ENCODE measurements around the gene ZNF280D.

ZNF280D gene

GRCh38 chr15:56725386-56725785, 7.9 kb downstream of the ZNF280D start:
- no peak for TF ChIP-seq CTCF (IDR thresholded peaks at IDR 0.05; ENCODE audit: low read depth, low read length)
- H3K4me3 ChIP-seq (ENCODE audit: low read depth, low read length): no peak overlapping the region

GRCh38 chr15:56724232-56724631, 9.1 kb downstream of the ZNF280D start:
- no peak for TF ChIP-seq CTCF (IDR thresholded peaks at IDR 0.05; ENCODE audit: low read depth, low read length)
- no peak overlapping the region for H3K4me3 ChIP-seq (ENCODE audit: low read depth, low read length)

- no peak overlapping the region for H3K4me3 ChIP-seq (ENCODE audit: low read depth, low read length)
- no peak for TF ChIP-seq CTCF (IDR thresholded peaks at IDR 0.05; ENCODE audit: low read depth, low read length)
These were observed 9.5 kb downstream of the ZNF280D start for GRCh38 chr15:56723787-56724186.

- no peak for TF ChIP-seq CTCF (IDR thresholded peaks at IDR 0.05; ENCODE audit: low read depth, low read length)
- H3K4me3 ChIP-seq (ENCODE audit: low read depth, low read length): no peak overlapping the region
These were observed 13.3 kb downstream of the ZNF280D start for GRCh38 chr15:56719774-56720555.

- H3K4me3 ChIP-seq (ENCODE audit: low read depth, low read length): no peak overlapping the region
- TF ChIP-seq CTCF (IDR thresholded peaks at IDR 0.05; ENCODE audit: low read depth, low read length): no peak
These were observed 14.2 kb downstream of the ZNF280D start for GRCh38 chr15:56719021-56719612.

- TF ChIP-seq CTCF (IDR thresholded peaks at IDR 0.05; ENCODE audit: low read depth, low read length): no peak
- no peak overlapping the region for H3K4me3 ChIP-seq (ENCODE audit: low read depth, low read length)
These were observed 14.7 kb downstream of the ZNF280D start for GRCh38 chr15:56718560-56718959.

GRCh38 chr15:56716334-56716733, 17.0 kb downstream of the ZNF280D start:
- H3K4me3 ChIP-seq (ENCODE audit: low read depth, low read length): no peak overlapping the region

More at GRCh38 chr15:56716334-56716733, 17.0 kb downstream of the ZNF280D start:
- no peak for TF ChIP-seq CTCF (IDR thresholded peaks at IDR 0.05; ENCODE audit: low read depth, low read length)

Data from WI38 (cell line).